HG03469 (cell line): Measurements from ENCODE around the gene SMR3A.

Source experiments
- ATAC-seq: cut with Tn5 transposase; IDR thresholded peaks from one replicate; pipeline ENCODE4 v1.9.1; 2021; ENCODE audit warnings: mild to moderate bottlenecking, moderate library complexity, moderate number of reproducible peaks; ENCODE audit not compliant: unreplicated experiment

SMR3A gene

DNA sequence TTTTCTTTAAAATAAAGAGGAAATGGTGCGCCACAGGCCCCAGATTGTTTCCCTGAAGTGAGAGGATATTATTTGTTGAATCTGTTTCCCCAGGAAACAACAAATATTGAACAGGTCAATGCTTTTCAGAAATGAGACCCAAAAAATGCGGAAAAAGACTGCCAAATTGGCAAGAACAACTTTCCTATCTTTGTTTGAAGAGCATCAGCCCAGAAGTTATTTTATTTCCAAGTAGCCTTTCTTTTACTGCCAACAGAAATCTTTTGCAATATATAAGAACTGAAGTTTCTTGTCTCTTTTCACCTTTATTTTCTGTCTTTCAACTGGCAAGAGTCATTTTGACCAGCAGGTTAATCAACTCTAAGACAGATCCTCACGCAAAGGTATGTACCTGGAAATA is at the start of gene SMR3A:
Gene SMR3A, plus strand, starts transcription at position 301 of the 400 bp plus-strand sequence. CDS start 1,356 bp downstream, outside the sequence.
- ATAC-seq: no peak

DNA sequence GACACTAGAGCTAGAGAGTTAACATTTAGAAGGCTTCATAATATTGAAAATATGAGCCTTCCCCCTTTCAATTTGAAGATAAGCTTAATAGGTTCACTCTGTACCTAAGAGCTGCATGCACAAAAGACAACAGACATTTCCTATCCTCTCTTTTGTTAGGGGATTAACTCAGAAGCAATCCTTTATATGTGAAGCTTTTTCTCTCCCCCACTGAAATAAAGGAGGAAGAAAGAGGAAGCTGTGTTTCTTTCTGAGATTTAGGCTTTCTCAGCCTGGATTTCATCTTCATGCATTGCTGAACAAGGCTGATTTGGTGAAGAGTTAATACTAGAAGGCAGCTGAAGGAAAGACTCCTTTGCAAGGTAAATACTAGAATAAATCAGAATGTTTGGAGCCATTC is 46.8 kb upstream of the SMR3A start:
- ATAC-seq: no peak

DNA sequence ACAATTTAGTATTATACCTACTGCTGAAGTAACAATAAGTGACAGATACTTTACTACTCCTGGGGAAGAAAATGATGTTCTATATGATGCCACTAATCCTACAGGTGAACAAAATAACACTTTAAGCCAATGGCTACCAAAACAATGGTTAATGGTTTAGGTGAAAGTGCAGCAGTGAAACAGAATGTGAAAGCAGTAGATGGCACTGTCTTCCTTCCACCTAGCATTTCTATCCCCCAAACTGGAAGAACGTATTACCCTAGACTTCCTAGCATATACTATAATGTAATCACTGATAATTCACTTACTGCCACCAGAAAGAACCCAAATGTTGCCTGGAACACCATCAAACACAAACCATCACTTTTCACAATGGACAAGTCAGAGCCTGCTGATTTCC is 44.6 kb upstream of the SMR3A start:
- peak; percentile 59 for ATAC-seq

DNA sequence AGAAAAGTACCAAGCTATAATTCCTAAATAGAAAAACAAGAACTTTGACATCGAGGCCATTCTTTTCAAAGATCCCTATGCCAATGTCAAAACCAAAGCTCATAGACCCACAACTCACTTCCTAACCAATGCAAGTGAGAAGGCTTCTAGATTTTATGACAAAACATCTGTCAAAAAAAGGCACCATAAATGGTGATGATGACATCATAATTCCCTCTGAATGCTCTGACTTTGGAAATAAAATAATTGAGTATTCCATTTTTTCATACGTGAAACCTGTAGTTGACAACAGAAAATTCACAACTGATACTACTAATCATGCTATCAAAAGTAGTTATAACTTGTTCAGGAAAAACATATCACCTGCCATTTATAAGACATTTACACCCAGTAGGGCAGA is 34.5 kb upstream of the SMR3A start:
- ATAC-seq: no peak

- no peak for ATAC-seq
Measured at GRCh38 chr4:70334681-70335080, 25.9 kb upstream of the SMR3A start, which contains the start of gene CABS1. Gene CABS1, plus strand, starts transcription at chr4:70334981. Its CDS starts 59 bp downstream, at chr4:70335040.

DNA sequence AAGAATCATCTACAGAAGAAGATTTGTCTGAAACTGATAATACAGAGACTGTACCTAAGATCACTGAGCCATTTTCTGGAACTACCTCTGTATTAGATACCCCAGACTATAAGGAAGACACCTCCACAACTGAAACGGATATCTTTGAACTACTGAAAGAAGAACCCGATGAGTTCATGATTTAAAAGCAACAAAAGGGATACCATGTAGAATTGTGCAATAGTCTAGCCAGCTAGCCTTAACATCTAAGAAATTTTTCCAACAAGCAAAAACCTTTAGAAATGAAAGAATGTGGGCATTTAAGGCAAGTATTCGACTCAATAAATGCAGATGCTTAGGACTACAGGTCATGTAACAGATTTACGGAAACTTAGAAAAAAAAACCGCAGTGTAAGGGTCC is 24.5 kb upstream of the SMR3A start:
- no peak for ATAC-seq

GRCh38 chr4:70337886-70338420 is 22.6 kb upstream of the SMR3A start:
- no peak for ATAC-seq

- no peak for ATAC-seq
Measured at GRCh38 chr4:70356185-70356584, 4.4 kb upstream of the SMR3A start.

GRCh38 chr4:70359115-70359661 is 1.4 kb upstream of the SMR3A start:
- no peak for ATAC-seq

DNA sequence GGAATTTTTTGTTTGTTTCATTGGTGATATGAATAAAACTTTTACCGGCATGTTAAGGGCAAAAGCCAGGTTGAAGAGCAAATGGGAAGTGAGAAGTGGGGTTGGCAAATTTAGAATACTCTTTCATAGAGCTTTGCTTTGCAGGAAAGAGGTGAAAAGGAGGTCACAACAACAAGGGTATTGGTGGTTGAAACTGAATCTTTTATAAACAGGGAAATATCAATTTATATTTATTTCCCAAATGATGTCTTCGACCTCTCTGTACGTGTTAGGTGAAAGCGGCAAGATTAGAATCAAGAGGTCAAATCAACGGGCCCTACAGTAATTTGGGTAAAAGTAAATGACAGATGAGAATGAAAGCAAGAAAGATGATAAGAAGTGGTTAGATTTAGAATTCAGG is 3.4 kb downstream of the SMR3A start:
- ATAC-seq: peak; percentile 46

DNA sequence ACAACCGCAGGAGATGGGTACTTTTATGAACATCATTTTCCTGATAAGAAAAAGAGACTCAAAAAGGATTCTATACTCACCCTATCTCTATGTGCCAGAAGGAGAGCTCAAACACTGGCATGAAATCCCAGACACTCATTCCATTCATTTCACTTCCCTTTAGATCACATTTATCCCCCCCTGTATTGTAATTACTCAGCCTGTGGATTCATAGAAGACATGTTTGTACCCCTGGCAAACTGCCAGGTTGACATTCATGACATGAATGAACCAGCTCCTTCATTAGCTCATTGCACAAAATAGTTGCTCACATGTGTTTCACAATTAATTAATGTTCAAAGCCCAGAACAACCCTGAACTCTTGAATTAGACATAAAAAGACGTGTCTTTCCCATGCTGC is 4.9 kb downstream of the SMR3A start:
- no peak for ATAC-seq

GRCh38 chr4:70367813-70368212 is 7.3 kb downstream of the SMR3A start:
- ATAC-seq: no peak

DNA sequence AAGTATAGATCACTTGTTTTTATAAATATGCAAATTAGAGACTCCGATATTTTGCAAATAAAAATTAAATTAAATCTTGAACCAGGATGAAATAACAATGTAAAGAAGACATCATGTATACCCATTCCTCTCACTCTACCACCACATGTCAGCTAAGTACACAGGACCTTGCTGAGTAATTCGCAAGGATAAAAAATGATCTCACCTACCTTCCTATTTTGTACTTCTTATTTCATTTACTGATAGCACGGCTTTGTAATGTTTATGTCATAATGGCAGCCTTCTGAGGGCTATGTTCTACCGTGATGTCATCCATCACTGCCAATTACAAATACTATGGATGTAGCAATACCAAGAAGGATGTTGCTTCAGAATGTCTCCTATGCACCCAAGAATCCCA is 11.4 kb downstream of the SMR3A start:
- ATAC-seq: no peak

DNA sequence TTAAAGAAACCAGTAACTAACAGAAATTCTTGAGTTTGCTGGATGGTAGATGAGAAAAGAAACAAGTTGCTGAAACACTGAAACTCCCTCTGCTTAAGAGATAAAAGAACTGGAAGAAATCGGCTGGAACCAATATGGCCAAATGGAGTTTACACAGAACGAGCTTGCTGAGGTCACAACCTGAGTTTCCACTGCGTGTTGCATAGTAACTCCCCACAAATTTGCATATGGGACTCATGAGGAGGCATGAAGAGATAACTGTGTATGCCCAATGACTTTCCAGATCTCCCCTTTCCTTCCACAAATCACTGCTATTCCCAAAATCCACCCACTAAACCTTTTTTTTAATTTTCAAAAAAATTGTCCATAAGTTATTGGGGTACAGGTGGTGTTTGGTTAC is 12.2 kb downstream of the SMR3A start:
- no peak for ATAC-seq

- ATAC-seq: no peak
Measured at GRCh38 chr4:70380578-70380977, 20.0 kb downstream of the SMR3A start.

DNA sequence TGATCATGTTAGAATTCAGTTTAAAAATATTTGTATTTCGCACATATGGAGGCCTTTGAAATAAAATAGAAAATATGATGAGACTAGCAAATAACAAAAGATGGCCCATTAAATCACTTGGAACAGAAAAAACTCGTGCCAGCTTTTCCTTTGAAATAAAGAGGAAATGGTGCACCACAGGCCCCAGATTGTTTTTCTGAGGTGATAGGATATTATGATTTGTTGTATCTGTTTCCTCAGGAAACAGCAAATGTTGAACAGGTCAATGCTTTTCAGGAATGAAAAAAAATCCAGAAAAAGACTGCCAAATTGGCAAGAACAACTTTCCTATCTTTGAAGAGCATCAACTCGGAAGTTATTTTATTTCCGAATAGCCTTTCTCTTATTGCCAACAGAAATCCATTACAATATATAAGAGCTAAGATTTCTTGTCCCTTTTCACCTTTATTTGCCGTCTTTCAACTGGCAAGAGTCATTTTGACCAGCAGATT is 22.2 kb downstream of the SMR3A start, which contains the start of gene SMR3B:
Gene SMR3B, plus strand, starts transcription at position 441 of the 491 bp plus-strand sequence. CDS start 1,380 bp downstream, outside the sequence.
- no peak for ATAC-seq

DNA sequence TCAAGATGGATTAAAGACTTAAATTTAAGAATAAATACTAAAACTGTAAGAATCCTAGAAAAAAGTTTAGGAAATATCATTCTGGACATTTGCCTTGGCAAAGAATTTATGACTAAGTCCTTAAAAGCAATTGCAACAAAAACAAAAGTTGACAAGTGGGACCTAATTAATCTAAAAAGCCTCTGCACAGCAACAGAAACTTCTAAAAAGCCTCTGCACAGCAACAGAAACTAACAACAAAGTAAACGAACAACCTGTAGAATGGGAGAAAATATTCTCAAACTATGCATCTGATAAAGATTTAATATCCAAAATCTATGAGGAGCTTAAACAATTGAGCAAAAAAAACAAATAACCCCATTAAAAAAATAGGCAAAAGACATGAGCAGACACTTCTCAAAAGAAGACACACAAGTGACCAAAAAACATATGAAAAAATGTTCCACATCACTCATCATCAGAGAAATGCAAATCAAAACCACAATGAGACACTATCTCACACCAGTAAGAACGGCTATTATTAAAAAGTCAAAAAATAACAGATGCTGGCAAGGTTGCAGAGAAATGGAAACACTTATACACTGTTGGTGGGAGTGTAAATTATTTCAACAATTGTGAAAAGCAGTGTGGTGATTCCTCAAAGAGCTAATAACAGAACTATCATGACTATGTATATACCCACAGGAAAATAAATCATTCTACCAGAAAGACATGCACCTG is 31.7 kb downstream of the SMR3A start:
- ATAC-seq: peak; percentile 42

GRCh38 chr4:70397580-70397979 is 37.0 kb downstream of the SMR3A start, which contains the start of gene OPRPN:
Gene OPRPN, plus strand, starts transcription at chr4:70397940. Its CDS starts 1,346 bp downstream, at chr4:70399286.
- ATAC-seq: no peak

DNA sequence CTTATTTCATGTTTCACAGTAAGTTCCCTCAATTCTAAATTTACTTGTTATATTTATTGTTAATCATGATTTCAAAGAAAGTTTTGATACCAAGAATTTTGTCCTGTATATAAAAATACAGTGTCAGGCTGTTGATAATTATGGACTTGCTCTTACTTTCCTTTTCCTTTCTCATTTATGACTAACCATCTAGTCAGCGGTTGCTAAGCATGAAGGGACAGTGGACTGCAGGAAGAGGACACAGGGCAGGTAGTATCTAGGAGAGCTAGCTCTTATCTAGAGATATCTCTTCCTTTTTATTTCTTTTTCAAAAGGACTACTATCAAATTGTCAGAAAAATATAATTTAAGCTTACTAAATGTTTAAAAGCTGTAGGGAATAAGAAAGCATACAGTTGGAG is 38.8 kb downstream of the SMR3A start:
- ATAC-seq: no peak

DNA sequence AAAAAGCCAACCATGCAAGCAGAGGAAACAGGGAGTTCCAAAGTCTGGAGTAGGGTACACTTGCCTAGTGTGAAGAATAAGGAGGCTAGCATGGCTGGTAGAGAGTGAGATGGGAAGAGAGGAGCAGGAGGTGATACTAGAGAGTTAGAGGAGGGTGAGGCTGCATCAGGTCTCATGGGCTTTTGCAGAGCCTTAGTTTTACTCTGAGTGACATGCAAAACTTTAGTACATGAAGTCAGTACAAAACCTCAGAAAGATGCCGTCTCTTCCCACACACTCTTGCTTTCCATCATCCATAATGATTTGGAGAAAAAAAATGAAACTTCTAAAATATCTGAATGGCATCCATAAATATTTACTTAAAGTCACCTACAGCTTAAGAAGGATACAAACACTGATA is 42.2 kb downstream of the SMR3A start:
- peak; percentile 57 for ATAC-seq

- ATAC-seq: peak; percentile 45
Measured at GRCh38 chr4:70405765-70406164, 45.2 kb downstream of the SMR3A start.
